Epidermal melanocyte (primary cell): Measurements from ENCODE around the gene RND1.

Source experiments
- DNase-seq: peaks from one replicate; pipeline ENCODE4 v3.0.0; 2011; ENCODE audit warnings: low spot score; ENCODE audit not compliant: insufficient read length

RND1 gene

GRCh38 chr12:48811437-48812090, 54.1 kb downstream of the RND1 start:
- DNase-seq = no peak

- DNase-seq = no peak
Measured at GRCh38 chr12:48810903-48811431, 54.7 kb downstream of the RND1 start.

GRCh38 chr12:48807981-48808380, 57.7 kb downstream of the RND1 start:
- DNase-seq = no peak
